ENCODE measurements around the gene PSMC1.

DNA sequence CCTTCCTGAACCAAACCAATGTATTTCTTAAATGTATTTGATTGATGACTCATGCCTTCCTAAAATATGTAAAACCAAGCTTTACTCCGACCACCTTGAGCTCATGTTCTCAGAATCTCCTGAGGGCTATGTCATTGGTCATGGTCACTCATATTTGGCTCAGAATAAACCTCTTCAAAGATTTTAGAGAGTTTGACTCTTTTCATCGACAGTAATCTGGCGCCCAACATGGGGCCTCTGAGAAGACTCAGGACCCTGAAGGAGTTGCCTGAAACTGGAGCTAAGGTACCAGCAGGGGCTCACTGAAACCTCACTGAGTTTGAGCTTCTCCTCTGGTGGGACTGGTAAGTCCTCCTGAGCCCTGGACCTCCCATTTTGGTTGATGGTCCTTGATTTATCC, 17.2 kb upstream of the PSMC1 start:
- TF ChIP-seq, protein P1, sequence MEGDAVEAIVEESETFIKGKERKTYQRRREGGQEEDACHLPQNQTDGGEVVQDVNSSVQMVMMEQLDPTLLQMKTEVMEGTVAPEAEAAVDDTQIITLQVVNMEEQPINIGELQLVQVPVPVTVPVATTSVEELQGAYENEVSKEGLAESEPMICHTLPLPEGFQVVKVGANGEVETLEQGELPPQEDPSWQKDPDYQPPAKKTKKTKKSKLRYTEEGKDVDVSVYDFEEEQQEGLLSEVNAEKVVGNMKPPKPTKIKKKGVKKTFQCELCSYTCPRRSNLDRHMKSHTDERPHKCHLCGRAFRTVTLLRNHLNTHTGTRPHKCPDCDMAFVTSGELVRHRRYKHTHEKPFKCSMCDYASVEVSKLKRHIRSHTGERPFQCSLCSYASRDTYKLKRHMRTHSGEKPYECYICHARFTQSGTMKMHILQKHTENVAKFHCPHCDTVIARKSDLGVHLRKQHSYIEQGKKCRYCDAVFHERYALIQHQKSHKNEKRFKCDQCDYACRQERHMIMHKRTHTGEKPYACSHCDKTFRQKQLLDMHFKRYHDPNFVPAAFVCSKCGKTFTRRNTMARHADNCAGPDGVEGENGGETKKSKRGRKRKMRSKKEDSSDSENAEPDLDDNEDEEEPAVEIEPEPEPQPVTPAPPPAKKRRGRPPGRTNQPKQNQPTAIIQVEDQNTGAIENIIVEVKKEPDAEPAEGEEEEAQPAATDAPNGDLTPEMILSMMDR (IDR thresholded peaks at IDR 0.05; ENCODE audit: low read depth, low read length): no peak
- TF ChIP-seq EZH2phosphoT487 (IDR thresholded peaks at IDR 0.05; ENCODE audit: low read depth): no peak

Data from OCI-LY3 (cell line).